ENCODE data around the gene SLC2A8. TPM values are rescaled to one million over a fixed set of nuclear protein-coding genes. Genes with fewer than 3 reads are reported as not detected.
A peak's percentile ranks its signal among the peaks of the same experiment; 100 is the strongest.

Gene SLC2A8
- total and polyA plus RNA-seq, 12 donors, result 17.1 to 121 (median 62.0) TPM

- no peak for TF ChIP-seq CTCF (IDR thresholded peaks at IDR 0.05)
- no peak for TF ChIP-seq POLR2A (IDR thresholded peaks at IDR 0.05)
- intact Hi-C loops (cut with DNase I), result no loop called here
- Histone ChIP-seq H3K27me3 (no peaks in the 10 kb centered on the region), H3K4me1 (replicated peaks in 1 of 2) (peaks cover 0 to 19% of the 10 kb centered on the region in 2 donors), H3K4me3 (no peak overlapping the region), H3K36me3 (replicated peaks in 1 of 2) (no peaks in the 10 kb centered on the region), H3K27ac (no peak overlapping the region), H3K9me3 (replicated peaks in 1 of 3) (no peaks in the 10 kb centered on the region)
- 82 to 92% (median 85%) methylated on average over 15 of the region's 15 CpGs for WGBS, 4 donors
- DNase-seq, result no peak
Observed at GRCh38 chr9:127417131-127418036, 20.4 kb downstream of the SLC2A8 start.

GRCh38 chr9:127418037-127418471 lies 21.1 kb downstream of the SLC2A8 start:
- no peaks in the 10 kb centered on the region for H3K27me3 ChIP-seq
- DNase-seq, result peak in 1 of 7 donors; percentile 40
- 73 to 83% (median 78%) methylated on average over 4 to 12 of the region's 12 CpGs for WGBS, 4 donors
- H3K4me1 ChIP-seq (replicated peaks in 1 of 2), result peaks cover 5 to 25% of the 10 kb centered on the region in 2 donors
- no peaks in the 10 kb centered on the region for H3K9me3 ChIP-seq (replicated peaks in 1 of 3)
- H3K27ac ChIP-seq, result no peak overlapping the region
- H3K36me3 ChIP-seq (replicated peaks in 1 of 2), result no peaks in the 10 kb centered on the region
- intact Hi-C loops (cut with DNase I), result no loop called here
- no peak overlapping the region for H3K4me3 ChIP-seq
- no peak for TF ChIP-seq POLR2A (IDR thresholded peaks at IDR 0.05)
- peak in 2 of 6 experiments; percentile 19 to 32 for TF ChIP-seq CTCF (IDR thresholded peaks at IDR 0.05)

GRCh38 chr9:127419348-127419747 lies 22.4 kb downstream of the SLC2A8 start:
- H3K4me3 ChIP-seq, result no peak overlapping the region

More at GRCh38 chr9:127419348-127419747, 22.4 kb downstream of the SLC2A8 start:
- peaks cover 9 to 30% of the 10 kb centered on the region in 2 donors for H3K4me1 ChIP-seq (replicated peaks in 1 of 2)
- 63 to 86% (median 81%) methylated on average over 6 of the region's 6 CpGs for WGBS, 4 donors
- H3K27ac ChIP-seq, result no peak overlapping the region
- no peak for DNase-seq
- intact Hi-C loops (cut with DNase I), result no loop called here
- no peaks in the 10 kb centered on the region for H3K36me3 ChIP-seq (replicated peaks in 1 of 2)
- TF ChIP-seq CTCF (IDR thresholded peaks at IDR 0.05), result no peak
- no peaks in the 10 kb centered on the region for H3K9me3 ChIP-seq (replicated peaks in 1 of 3)
- H3K27me3 ChIP-seq, result no peaks in the 10 kb centered on the region

All from adrenal gland (tissue), 12 donors.